Epidermal melanocyte (primary cell): ENCODE measurements around the gene JPT1.
A peak's percentile ranks its signal among the peaks of the same experiment; 100 is the strongest.
"Not testable (repeated sequence)": the region's sequence is repeated elsewhere in the genome, so short reads cannot be mapped to it uniquely, and the experiment has no call there.

ENCODE experiments used
- DNase-seq: peaks from one replicate; pipeline ENCODE4 v3.0.0; 2011; ENCODE audit warnings: low spot score; ENCODE audit not compliant: insufficient read length

Gene JPT1

GRCh38 chr17:75130632-75131277 is 23.6 kb downstream of the JPT1 start:
- no peak for DNase-seq

DNA sequence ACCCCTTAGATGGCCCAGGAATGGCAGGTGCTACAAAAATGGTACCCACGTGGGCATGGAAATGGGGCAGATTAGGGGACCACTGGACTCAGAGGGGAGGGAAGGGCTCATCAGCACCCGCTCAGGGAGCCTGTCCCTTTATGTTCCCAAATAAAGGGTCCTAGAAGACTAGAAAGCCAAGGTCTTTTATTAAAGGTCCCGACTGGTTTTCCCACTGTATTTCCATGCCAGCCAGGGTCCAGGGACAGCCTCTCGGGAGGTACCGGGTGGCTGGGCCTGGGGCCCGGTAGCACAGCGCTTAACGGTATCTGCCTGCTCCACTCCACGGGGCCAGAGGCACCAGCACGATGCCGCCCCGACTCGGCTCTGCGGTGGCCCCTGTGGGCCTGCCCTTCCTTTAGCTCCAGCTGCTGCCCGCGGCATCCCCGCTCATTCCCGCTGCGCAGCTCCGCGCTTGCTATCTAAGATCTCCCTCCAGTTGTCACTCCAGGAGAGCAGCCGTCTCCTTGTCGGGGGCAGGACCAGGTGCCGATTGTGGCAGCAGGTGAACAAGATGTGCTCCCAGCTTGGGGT is 24.2 kb downstream of the JPT1 start:
- no peak for DNase-seq

- DNase-seq, result no peak
Measured at GRCh38 chr17:75129576-75129975, 24.7 kb downstream of the JPT1 start.

DNA sequence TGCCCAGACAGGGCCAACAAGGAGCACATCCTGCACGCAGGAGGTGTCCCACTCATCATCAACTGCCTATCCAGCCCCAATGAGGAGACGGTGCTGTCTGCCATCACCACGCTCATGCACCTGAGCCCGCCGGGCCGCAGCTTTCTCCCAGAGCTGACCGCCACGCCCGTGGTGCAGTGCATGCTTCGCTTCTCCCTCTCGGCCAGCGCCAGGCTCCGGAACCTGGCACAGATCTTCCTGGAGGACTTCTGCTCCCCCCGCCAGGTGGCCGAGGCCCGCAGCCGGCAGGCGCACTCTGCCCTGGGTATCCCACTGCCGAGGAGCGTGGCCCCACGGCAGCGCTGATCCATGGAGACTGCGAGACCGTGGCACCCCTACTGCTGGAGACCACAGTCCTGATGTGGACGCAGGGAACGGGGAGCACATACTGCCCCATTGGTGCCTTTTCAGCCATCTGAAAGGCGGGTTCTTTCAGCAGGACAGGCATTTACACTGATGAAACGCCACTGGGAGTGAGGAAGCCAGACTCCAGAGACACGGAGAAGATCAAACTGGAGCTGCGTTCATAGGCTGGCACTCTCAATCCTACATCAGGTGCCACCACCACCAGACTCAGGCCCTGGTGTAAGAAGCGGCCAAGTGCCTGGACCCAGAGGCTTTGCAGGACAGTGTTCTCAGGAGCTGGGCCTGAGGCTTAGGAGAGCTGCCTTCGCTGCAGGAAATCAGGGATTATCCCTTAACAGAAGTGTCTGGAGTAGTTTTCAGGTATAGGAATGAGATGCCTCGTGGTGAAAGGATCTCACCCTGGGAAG is 25.4 kb downstream of the JPT1 start:
- no peak for DNase-seq

DNA sequence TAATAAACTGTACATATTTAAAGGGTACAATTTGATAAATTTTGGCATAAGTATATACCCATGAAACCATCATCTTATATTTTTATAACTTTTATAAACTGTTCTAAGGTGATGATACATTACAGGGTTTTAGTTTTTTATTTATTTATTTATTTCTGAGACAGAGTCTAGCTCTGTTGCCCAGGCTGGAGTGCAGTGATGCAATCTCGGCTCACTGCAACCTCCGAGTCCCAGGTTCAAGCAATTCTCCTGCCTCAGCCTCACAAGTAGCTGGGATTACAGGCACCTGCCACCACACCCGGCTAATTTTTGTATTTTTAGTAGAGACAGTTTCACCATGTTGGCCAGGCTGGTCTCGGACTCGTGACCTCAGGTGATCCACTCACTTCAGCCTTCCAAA is 26.4 kb downstream of the JPT1 start:
- not testable (repeated sequence) for DNase-seq

GRCh38 chr17:75126954-75127353 is 27.4 kb downstream of the JPT1 start:
- no peak for DNase-seq

- DNase-seq, result no peak
Measured at GRCh38 chr17:75125984-75126383, 28.3 kb downstream of the JPT1 start.

GRCh38 chr17:75124819-75125162 is 29.5 kb downstream of the JPT1 start:
- no peak for DNase-seq

GRCh38 chr17:75124041-75124818 is 30.1 kb downstream of the JPT1 start:
- no peak for DNase-seq

- no peak for DNase-seq
Measured at GRCh38 chr17:75118307-75118706, 36.0 kb downstream of the JPT1 start.

- no peak for DNase-seq
Measured at GRCh38 chr17:75116737-75117136, 37.6 kb downstream of the JPT1 start.

GRCh38 chr17:75115555-75115954 is 38.8 kb downstream of the JPT1 start:
- DNase-seq, result no peak

- DNase-seq, result no peak
Measured at GRCh38 chr17:75114552-75115314, 39.6 kb downstream of the JPT1 start.

- peak; percentile 83 for DNase-seq
Measured at GRCh38 chr17:75113798-75114551, 40.3 kb downstream of the JPT1 start.

GRCh38 chr17:75111777-75112335 is 42.5 kb downstream of the JPT1 start:
- no peak for DNase-seq

- DNase-seq, result no peak
Measured at GRCh38 chr17:75110234-75110937, 43.9 kb downstream of the JPT1 start.

GRCh38 chr17:75109407-75110233 is 44.7 kb downstream of the JPT1 start, which contains the start of gene ARMC7:
TSS of gene ARMC7 (plus strand) at chr17:75109969. CDS start at chr17:75110289, 320 bp downstream.
- peak; percentile 97 for DNase-seq

- no peak for DNase-seq
Measured at GRCh38 chr17:75109046-75109406, 45.3 kb downstream of the JPT1 start.

- no peak for DNase-seq
Measured at GRCh38 chr17:75108193-75108592, 46.1 kb downstream of the JPT1 start.
